Measurements from ENCODE around the gene VPS16.

The VPS16 gene

DNA sequence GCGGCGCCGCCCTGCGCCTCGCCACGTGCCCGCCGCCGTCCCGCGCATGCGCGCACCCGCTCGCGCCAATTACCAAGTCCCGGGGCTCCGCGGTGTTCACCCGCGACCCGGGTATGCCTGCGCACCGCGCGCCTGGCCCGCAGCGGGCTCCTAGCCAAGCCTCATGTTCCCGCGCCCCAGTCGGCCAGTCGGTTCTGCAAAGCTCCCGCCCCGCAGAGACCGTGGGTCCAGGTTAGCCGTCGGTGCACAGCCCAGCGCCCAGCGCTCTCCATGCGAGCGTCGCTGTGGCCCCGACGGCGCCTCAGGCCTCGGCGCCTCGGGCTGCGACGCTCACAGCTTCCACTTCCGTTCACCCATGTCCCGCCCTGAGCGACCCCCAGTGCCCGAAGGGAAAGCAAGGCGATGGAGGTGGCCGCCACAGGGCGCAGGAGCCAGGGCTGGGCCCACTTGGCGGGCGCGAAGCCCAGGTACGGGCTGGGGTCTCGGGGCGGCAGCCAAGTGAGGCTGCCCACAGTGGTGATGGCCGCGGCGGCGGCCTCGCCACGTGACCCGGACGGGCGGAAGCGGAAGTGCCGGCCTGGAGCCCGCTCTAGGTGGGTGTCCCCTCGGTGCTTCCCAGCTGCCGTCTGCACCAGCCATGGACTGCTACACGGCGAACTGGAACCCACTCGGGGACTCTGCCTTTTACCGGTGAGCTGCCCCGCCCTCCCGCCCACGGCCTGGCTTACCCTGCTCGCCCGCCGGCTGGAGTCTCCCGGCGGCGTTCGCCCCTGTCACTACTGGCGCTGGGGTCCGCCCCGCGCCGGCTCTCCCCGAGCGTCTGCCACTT lies at the start of gene VPS16, which contains the start of gene PCED1A:
TSS of gene VPS16 (plus strand) at position 608 of the 829 bp plus-strand sequence. CDS start at position 638, 30 bp downstream.
TSS of gene PCED1A (minus strand) at position 518 of the 829 bp plus-strand sequence. CDS start 743 bp downstream, outside the sequence.
- DNase-seq, result peak; percentile 95

DNA sequence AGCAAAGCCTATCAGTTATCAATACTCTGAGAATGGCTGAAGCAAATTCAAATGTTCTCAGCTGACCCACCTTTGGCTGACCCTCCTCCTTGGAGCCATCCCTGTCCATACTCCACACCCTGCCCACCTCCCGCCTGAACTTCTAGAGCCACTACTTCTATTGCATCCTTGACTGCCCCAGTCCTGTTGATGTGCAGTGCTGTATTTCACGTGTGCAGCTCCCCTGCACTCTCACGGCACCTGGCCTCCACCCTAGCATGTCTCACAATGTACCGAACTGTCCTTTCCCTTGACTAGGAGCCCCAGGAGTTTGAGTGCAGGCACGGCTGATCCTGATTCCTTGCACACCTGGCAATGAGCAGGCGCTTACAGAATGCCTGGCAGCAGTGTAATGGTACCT lies 47.1 kb upstream of the VPS16 start:
- no peak for DNase-seq

GRCh38 chr20:2794202-2794748 lies 46.3 kb upstream of the VPS16 start:
- DNase-seq, result no peak

DNA sequence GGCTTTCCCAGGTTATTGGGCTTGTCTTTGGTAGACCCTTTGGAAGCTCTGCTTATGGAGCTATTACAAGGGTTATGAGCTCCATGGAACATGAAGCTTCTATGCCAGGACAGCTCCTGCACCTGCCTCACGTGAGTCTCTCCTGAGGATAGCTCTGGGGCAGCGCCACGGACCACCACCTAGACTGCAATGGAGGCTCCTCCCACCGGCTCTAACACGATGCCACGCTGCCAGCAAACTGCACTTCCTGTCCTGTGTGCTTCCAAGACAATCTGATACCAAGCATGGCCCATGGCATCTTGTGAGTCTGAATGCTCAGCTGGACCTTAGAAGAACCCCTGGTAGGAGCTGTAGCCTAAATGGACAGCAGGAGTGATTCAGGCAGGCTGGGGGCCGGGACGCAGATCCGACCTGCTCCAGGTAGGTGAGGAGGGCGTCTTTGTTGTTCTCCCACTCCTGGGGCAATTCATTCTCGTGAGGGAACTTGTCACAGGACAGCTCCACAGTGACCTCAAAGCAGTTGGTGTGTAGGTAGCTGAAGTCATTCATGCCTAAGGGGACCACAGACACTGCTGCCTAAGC lies 45.6 kb upstream of the VPS16 start:
- DNase-seq, result peak; percentile 19

DNA sequence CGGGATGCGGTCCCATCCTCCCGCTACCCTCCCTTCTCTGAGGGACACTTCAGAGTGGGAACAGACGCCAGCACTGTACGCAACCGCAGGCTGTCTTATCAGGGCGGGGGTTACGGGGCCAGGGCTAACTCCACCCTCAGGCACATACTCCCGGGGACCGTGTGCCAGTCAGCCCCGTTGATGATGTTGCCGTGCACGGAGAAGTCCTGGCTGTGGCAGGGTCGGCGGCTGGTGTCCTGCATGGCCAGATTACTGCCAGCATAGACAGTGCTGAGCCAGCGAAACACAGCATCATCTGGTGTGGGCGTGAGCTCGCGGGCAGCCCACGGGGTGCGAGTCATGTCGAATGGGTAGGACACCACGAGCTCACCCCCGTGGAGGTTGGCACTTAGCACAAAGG lies 45.1 kb upstream of the VPS16 start:
- DNase-seq, result no peak

DNA sequence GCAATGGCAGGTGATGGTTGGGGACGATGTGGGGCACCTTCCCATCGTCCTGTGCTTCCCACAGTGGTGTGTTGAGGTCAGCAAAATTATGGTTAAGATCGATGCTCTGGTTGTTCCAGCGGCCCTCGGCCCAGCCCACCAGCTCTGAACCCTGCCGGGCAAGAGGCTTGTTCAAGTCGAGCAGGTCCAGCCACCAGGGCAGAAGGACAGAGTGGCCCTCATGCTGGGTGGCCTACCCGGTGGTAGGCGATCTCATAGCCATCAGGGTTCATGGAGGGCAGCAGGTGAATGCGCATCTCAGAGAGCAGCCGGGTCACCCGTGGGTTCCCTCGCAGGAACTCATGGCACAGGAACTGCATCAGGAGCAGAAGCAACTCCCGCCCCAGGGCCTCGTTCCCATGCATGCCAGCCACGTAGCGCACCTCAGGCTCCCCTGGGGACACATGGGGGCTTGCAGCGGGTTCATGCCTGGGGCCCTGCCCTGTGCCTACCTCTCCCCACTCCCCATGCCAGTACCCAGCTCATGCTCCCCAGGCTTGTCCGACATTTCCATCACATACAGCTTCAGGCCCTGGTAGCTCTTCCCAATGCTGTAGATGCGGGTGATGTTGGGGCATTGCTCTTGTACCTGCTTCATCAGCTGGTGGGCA lies 44.4 kb upstream of the VPS16 start:
- no peak for DNase-seq

DNA sequence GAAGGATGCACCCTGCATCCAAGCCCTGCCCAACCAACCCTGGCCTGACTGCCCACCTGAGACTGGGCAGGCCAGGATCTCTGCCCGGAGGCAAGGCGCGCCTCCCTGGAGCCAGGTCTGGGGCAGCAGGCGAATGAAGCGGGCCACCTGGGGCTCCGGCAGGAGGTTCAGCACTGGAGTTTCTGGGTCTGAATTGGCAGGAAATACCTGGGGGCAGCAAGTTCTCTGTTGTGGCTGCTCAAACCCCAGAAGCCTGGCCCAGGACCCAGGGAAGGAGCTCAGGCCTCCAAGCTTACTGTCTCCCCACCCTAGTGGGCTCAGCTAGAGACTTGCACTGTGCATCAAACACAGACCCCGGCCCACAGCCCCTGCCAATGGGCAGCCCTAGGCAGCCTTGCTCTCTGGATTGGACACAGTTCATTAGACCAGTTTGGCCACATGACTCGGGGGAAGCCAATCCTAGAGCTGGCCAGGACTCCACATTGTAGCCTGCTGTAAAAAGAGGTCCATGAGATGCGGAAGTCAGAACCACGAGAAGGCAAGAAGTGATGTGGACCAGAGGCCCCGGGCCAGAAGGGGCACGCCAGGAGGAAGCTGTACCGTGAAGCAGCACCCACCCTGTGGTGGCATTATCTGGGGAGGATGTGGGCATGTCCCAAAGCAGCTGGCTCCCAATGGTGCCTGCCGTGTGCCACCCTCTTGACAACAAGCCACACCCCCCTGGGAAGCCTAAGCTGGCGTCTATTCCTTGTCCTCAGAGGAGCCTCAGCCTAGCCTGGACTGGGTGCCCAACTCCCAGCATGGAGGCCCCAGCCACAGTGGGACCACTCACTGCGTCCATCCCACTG lies 43.2 kb upstream of the VPS16 start:
- DNase-seq, result no peak

- DNase-seq, result no peak
These were observed 42.3 kb upstream of the VPS16 start for GRCh38 chr20:2798095-2798805.

GRCh38 chr20:2798814-2799213 lies 41.7 kb upstream of the VPS16 start:
- DNase-seq, result no peak

DNA sequence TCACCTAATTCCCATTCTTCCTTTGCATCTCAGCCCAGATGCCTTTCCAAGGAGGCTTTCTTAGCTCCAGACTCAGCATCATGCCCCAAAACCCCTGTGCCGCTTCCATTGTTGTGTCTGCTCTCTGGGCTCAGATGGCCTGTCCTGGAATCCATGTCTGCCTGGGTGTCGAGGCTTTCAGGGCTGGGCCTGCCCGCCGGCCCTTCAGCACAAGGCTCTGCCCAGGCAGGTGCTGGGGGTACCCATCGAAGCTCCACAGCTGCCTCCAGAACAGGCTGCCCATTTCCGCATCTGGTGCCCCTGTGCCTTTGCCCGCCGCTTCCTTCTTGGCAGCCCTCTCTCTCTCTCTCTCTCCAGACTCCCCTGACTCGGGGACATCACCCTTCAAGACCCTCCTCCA lies 41.3 kb upstream of the VPS16 start:
- DNase-seq, result no peak

- DNase-seq, result peak; percentile 45
These were observed 40.6 kb upstream of the VPS16 start for GRCh38 chr20:2799688-2800520.

- peak; percentile 42 for DNase-seq
These were observed 39.8 kb upstream of the VPS16 start, which contains the start of gene CPXM1 for GRCh38 chr20:2800521-2801285. TSS of gene CPXM1 (minus strand) at chr20:2800627. CDS start at chr20:2800572, 55 bp downstream.

DNA sequence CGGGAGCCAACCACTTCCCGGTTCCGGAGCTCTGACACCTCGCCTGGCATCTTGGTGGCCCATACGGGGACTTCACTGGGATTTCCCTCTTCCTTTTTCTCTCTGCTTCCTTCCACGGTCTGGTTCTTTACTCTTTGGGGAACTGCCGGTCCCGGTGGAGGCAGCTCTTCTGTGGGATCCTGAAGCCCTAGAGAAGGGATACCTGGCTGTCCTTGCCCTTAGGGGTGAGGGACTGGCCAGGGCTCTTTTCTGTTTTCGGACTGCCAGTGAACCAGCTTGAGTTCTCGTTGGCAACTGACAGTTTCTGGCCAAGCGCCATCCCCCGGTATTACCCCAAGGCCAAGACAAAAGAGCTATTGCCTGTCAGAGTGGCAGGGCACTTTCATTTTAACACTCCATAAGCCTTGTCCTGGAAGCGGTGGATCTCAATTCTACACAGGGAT lies 39.2 kb upstream of the VPS16 start:
- DNase-seq, result peak; percentile 15

DNA sequence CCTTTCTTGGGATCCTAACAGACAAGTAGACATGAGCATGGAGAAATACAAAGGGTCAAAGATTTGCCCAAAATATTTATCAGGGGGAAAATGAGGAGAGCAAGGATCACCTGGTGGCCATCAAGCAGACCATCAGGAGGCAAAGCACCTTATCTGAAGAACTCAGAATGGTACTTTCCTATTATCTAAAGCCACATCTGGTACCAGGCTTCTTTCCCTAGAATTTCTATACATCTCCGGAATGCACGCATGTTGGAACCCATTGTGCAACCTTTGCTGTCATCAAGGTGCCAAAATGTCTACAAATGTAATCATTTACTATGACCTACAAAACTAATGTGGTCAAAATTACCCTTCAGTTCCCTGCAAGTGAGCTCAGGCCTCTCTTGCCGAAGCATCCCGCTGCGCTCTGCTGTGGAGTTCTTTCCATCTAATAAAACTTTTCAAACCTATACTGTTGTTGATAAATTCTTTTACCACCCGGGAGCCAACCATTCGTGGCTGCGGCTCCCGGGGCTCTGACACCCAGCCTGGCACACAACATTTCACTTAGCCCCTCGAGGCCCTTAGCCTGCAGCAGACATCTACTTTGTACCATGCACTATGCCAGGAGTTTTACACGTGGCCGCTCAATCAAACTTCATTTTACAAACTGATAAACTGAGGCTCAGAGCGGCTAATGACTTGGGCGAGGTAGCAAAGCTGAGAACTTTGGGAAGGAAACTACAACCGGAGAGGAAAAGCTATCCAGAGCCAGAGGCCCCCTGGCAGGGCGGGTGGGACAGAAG lies 36.3 kb upstream of the VPS16 start:
- DNase-seq, result no peak

- no peak for DNase-seq
These were observed 35.5 kb upstream of the VPS16 start for GRCh38 chr20:2804852-2805688.

- DNase-seq, result no peak
These were observed 34.7 kb upstream of the VPS16 start for GRCh38 chr20:2805689-2806350.

DNA sequence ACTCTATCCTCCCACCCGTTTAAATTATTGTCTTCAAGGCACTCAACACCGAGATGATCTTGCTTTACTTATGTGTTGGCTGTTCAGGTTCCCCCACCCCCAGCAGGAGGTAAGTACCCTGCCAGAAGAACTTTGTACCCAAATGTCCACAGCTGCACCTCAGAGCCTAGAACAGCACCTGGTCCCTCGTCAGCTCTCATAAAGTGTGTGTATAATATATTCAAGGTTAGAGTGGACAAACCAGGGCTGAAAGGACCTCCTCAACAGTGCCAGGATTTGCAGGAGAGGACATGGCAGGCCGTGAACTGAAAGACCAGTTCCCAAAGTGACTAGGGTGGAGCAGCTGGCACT lies 34.2 kb upstream of the VPS16 start:
- no peak for DNase-seq

GRCh38 chr20:2807019-2807418 lies 33.5 kb upstream of the VPS16 start:
- DNase-seq, result no peak
